GM12801 (cell line): ENCODE measurements around the gene DPP3.

Experiments used
- CTCF ChIP-seq: IDR thresholded peaks from one replicate; pipeline ENCODE4 v1.5.1; 2011; ENCODE audit warnings: control low read depth; ENCODE audit not compliant: insufficient read length; ENCODE audit errors: extremely low read depth

DPP3 gene

GRCh38 chr11:66462010-66462409, 18.2 kb upstream of the DPP3 start:
- no peak for TF ChIP-seq CTCF

- TF ChIP-seq CTCF = no peak
Measured at GRCh38 chr11:66462911-66463310, 17.3 kb upstream of the DPP3 start.

GRCh38 chr11:66464916-66465315, 15.3 kb upstream of the DPP3 start:
- no peak for TF ChIP-seq CTCF

GRCh38 chr11:66465373-66466224, 14.6 kb upstream of the DPP3 start:
- TF ChIP-seq CTCF = no peak

GRCh38 chr11:66466225-66467033, 13.8 kb upstream of the DPP3 start, which contains the start of gene PELI3:
Gene PELI3, plus strand, starts transcription at chr11:66466905. Its CDS starts 1,224 bp downstream, at chr11:66468129.
- TF ChIP-seq CTCF = no peak

GRCh38 chr11:66467034-66467659, 13.1 kb upstream of the DPP3 start:
- no peak for TF ChIP-seq CTCF

- no peak for TF ChIP-seq CTCF
Measured at GRCh38 chr11:66467756-66468155, 12.5 kb upstream of the DPP3 start.
